GM12865 (cell line): ENCODE data around the gene CFAP61.

ENCODE experiments used
- DNase-seq: peaks from one replicate; pipeline ENCODE4 v3.0.0; 2010; ENCODE audit warnings: low read depth
- H3K4me3 ChIP-seq: 2 replicates; pipeline ENCODE4 v1.5.1; 2011; ENCODE audit warnings: mild to moderate bottlenecking, low read depth, low read length, control low read depth
- CTCF ChIP-seq: IDR thresholded peaks from 2 replicates; pipeline ENCODE4 v1.5.1; 2011; ENCODE audit warnings: low read length, control low read depth, low read depth, inconsistent platforms; ENCODE audit not compliant: insufficient read depth; ENCODE audit errors: missing control alignments

CFAP61 gene

GRCh38 chr20:20275636-20276035 lies 223.3 kb downstream of the CFAP61 start:
- DNase-seq, result no peak
- H3K4me3 ChIP-seq, result no peak overlapping the region
- no peak for TF ChIP-seq CTCF

GRCh38 chr20:20276811-20277530 lies 224.6 kb downstream of the CFAP61 start:
- no peak overlapping the region for H3K4me3 ChIP-seq
- no peak for TF ChIP-seq CTCF
- no peak for DNase-seq

GRCh38 chr20:20277894-20278335 lies 225.6 kb downstream of the CFAP61 start:
- H3K4me3 ChIP-seq, result no peak overlapping the region
- no peak for TF ChIP-seq CTCF
- no peak for DNase-seq

GRCh38 chr20:20286061-20286460 lies 233.7 kb downstream of the CFAP61 start:
- DNase-seq, result peak; percentile 13
- H3K4me3 ChIP-seq, result no peak overlapping the region

GRCh38 chr20:20289331-20289730 lies 237.0 kb downstream of the CFAP61 start:
- no peak for TF ChIP-seq CTCF
- no peak overlapping the region for H3K4me3 ChIP-seq
- DNase-seq, result no peak

More at GRCh38 chr20:20286061-20286460, 233.7 kb downstream of the CFAP61 start:
- TF ChIP-seq CTCF, result no peak

- no peak overlapping the region for H3K4me3 ChIP-seq
- peak; percentile 79 for DNase-seq
These were observed 240.1 kb downstream of the CFAP61 start for GRCh38 chr20:20292472-20292871.

More at GRCh38 chr20:20292472-20292871, 240.1 kb downstream of the CFAP61 start:
- no peak for TF ChIP-seq CTCF
